Islet precursor cell (in vitro differentiated cells): ENCODE measurements around the gene PRSS21.

Experiments used
- DNase-seq: peaks from one replicate; pipeline ENCODE4 v3.0.0-alpha.2; 2018

PRSS21 gene

GRCh38 chr16:2826591-2827373 is 9.7 kb downstream of the PRSS21 start:
- DNase-seq = no peak

DNA sequence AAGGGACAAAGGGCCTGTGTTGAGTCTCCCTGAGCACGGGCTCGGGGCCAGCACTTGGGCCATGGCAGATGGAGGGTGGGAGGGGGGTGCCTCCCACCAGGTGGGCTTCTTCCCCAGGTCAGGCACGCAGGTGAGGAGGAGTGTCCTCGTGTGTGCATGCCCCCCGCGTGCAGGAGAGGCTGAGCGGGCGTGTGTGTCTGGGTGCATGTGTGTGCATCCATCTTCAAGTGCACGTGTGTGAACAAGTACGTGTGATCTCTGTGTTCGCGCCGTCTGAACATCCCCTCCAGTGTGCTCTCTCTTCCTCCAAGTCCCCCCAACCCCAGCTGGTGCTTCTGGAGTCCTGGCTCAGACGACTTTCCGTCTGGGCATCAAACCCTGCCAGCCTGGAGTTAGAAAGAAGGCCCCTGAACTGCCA is 10.3 kb downstream of the PRSS21 start:
- no peak for DNase-seq

- DNase-seq = no peak
Measured at GRCh38 chr16:2827831-2828520, 10.9 kb downstream of the PRSS21 start.

DNA sequence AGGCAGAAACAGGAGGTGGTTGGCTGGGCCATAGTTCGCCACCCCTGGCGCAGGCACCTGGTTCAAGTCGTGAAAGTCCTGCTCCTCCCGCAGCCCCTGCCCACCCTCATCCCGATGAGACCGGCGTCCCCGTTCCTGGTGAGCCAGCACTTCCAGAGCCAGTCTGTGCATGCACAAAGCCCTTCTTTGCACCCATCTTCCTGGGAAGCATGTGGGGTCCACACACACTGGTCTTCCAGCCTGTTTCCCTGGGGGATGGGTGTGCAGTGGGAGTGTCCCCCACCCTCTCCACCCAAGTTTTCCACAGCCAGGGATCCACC is 11.4 kb downstream of the PRSS21 start:
- DNase-seq = no peak

DNA sequence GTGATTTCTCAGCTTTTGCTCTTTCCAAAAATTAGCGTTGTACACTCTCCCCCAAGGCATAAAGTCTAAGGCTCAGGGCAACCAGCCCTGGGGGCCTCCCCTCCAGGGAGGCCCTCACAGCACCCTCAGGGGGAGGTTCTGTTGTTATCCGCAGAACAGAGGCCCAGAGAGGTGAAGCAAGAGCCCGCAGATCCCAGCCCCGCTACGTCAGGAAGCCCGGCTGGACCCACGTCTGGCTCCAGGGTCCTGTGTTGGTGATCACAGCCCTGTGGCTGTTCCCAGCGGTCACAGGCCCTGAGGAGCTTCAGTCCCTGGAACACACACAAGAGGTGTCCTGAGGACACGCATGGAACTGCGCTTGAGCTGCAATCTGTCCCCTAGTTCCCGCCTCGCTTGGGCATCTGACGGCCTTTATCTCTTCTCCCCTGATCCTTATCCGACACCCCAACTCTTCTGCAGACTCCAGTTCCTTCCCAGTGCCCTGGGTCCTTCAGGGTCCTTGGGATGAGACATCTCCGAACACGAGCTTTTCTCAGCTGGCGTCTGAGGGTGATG is 11.9 kb downstream of the PRSS21 start:
- DNase-seq = no peak

DNA sequence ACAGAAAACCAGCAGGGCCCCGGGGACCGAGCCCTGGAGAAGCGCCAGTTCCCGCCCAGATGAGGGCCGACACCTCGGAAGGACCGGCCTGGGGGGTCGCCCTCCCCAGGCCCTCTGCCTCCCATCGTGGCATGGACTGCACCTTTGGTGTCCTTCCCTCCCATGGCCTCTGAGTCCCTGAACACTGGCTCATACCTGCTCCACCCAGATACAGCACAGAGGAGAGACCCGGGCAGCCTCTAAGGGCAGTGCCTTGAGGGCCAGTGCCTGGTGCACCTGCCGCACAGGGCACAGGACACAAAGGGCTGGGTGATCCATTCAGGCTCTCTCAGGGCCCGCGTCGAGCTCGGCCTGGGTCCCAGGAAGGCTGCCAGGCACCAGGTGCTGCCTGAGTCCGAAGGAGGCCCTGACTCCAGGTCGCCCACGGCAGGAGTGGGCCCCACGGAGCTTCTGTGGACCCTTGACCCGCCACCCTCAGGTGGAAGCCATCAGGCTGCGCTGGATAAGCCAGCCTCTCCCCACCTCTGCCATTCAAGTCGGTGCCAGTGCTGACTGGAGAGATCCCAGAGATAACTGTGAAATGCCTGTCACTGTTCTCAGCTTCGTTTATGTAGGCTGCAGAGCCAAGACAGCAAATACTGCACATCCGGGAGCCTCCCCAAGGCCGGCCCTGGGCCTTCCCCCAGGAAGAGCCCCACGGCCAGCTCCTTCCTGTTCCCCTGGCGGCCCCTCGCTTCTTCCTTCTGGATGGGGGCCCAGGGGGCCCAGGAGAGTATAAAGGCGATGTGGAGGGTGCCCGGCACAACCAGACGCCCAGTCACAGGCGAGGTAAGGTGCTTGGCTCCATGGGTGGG is 12.7 kb downstream of the PRSS21 start, which contains the start of gene ZG16B:
ZG16B (plus strand) TSS at position 803 of the 854 bp plus-strand sequence. CDS start 139 bp downstream, outside the sequence.
- no peak for DNase-seq

GRCh38 chr16:2830355-2830695 is 13.3 kb downstream of the PRSS21 start:
- DNase-seq = no peak

- no peak for DNase-seq
Measured at GRCh38 chr16:2831203-2831602, 14.2 kb downstream of the PRSS21 start.

DNA sequence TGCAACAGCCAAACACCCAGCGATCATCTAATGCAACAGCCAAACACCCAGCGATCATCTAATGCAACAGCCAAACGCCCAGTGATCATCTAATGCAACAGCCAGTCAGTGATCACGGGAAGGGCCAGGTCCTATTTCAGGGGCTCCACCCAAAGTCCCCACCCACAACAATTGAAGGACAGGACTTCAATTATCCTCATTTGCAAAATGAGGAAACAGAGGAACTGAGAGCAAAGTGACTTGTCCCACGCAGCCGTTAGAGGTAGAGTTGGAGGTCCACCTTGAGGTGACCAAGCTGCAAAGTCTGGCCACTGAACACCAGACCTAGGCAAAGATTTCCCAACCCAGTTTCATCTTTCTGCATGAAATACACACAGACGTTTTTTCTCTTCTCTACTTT is 16.7 kb downstream of the PRSS21 start:
- no peak for DNase-seq

- DNase-seq = no peak
Measured at GRCh38 chr16:2834968-2835367, 17.9 kb downstream of the PRSS21 start.

- peak; percentile 99 for DNase-seq
Measured at GRCh38 chr16:2835638-2836493, 18.8 kb downstream of the PRSS21 start.

DNA sequence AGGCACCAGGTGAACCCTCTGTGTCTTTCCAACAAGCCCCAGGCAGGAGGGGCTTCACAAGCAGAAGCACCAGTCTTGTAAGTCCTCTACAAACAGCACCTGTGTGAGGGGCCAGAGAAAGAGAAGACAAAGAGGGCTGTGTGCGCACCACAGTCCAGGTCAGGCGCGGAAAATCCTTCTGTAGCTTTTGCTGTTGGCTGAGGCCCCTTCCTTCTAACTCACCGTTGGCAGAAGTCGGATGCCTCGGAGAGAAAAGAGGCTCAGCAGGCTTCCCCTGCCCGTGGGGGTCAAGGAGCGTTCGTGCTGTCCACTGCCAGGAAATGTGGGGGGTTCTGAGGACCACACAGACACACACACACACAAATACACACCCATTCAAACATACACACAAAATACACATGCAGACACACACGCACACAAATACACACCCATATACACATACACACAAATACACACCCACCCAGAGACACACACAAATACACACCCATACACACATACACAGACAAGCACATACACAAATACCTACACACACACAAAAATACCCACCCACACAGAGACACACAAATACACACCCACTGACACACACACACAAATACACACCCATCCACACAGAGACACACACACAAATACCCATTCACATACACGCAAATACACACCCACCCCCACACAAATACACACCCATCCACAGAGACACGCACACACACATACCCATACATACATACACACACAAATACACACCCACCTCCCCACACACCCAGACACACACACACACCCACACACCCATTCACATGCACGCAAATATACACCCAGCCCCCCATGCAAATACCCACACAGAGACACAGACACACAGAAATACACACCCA is 19.8 kb downstream of the PRSS21 start:
- DNase-seq = no peak

GRCh38 chr16:2838928-2839327 is 21.9 kb downstream of the PRSS21 start:
- DNase-seq = peak; percentile 93

DNA sequence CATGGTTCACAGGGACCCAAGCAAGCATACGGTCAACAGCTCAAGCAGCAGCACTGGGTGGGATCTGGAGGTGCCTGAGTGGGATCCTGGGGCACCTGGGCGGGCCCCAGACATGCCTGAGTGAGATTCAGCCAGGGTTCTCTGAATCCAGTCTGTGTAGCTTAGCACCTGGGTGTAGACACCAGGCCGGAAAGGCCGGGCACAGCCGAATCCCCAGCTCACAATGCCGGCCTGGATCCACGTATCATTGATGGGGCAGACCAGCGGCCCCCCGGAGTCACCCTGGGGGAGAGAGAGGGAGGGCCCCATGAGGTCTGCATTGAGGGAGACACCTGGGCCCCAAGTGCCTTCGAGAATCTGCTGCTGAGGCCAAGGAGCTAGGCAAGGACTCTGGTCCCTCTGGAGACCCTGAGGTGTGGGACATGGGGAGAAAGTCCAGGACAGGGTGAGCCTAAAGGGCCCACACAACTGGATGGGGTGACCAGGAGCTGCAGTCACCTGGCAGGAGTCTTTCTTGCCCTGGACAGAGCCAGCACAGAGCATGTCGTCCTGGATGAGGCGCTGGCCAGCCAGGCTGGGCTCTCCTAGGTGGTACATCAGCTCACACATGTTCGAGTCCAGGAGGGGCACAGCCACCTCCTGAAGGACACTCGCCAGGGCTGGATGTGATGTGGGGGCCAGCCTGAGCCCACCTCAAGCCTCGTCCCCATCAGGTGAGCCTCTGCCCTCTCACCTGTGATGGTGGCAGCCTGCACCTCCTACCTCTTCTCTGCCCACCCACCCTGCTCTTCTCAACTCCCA is 22.8 kb downstream of the PRSS21 start:
- peak; percentile 24 for DNase-seq

- peak; percentile 33 for DNase-seq
Measured at GRCh38 chr16:2840914-2841313, 23.9 kb downstream of the PRSS21 start.

DNA sequence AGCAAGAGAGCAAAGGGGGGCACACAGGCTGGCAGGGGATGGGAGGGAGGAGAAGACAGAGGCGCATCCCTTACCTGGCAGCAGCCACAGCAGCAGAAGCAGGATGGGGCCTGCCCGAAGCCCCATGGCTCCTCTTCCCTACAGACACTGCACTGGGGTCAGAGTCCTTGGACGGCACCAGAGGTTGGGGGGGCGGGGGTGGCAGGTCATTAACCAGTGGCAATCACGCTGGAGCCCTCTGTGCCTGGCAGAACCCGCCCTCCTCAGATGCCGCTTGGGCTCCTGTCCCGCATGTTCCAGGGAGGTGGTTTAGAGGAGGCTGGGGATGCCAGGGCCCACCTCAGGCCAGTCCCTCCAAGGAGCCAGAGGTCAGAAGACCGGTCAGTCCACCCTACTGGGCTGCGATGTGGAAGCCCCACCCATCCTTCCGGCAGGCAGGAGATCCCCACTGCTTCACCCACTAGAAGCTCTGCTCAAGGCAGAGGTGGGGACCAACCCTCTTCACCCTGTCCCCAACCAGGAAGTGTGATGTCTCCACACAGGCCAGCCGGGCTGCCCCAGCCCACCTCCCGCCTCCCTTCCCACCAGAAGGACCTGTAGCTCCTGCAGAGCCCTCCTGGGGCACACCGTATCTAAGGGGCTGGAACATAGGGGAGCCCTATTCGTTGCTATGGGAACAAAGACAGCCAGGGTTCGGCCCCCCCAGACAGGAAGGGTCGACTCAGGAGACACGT is 24.7 kb downstream of the PRSS21 start:
- peak; percentile 45 for DNase-seq

DNA sequence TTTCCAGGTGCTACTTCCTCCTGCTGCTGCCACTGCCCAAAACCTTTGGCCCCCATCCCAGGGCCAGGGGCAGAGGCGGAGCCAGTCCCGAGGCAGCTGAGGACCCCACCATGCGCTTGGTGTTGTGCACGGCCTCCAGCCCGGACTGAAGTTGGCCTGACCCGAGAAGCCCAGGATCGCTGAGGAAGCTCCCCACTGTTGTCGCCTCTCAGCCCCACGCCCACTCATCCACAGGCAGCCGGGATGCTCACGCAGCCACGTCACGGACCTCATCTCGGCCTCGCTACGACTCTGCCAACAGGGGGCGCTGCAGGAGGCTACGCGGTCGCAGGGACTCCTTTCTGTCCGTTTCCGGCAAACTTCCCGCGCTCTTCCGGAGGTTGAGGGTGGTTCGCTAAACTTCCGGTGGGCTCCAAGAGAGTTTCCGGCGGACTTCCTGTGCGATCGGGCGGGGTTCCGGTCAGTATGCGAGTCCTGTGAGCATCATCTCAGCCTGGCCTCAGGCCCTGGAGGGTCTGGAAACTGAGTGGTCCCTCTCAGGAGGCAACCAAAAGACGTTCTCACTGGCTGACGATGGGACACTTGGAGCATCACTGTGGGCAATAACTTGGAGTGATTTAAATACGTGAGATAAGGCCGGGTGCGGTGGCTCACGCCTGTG is 25.4 kb downstream of the PRSS21 start:
- DNase-seq = peak; percentile 58

DNA sequence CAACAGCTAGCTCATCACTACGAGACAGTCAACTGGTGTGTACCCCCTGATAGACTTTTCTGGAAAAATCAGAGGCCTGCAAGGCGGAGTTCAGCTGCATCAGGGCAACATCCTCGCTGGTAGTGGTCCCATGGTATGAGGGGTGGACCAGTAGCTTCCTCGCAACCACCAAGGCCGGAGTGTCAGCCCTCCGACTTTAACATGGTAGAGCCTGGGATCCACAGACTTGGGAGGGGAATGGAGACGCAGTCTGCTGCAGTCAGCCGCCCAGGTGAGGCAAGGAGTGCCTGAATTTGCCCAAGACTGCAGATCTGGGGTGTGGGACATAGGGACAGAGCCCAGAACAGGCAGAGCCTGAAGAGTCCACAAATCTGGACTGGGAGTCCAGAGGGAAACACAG is 26.5 kb downstream of the PRSS21 start:
- no peak for DNase-seq

DNA sequence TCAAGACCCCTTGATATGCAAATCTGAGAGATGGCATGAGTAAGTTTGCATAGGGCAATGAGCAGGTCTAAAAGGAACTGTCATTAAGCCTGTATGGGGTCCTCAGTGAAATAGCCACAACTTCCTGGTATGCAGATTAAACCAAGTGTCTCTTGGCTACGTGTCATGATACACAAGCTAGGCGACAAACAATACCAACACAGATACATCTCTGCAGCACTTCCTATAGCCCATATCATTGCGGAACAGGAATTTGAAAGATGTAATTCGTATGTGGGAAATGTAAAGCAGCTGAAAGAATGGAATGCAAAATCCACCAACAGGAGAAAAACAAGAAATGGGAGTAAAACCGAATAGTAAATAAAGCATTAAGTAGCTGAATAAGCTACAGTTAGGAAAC is 28.1 kb downstream of the PRSS21 start:
- DNase-seq = no peak
